Neuronal stem cell (in vitro differentiated cells): Measurements from ENCODE around the gene LGR4.

Experiments
- DNase-seq: peaks from one replicate; pipeline ENCODE4 v3.0.0-alpha.2; 2013; ENCODE audit warnings: low spot score
- H2AFZ ChIP-seq: one replicate; pipeline ENCODE4 v1.6.1; 2013; ENCODE audit warnings: mild to moderate bottlenecking, low read length, inconsistent platforms
- H2AK5ac ChIP-seq: 2 replicates; pipeline ENCODE4 v1.6.1; 2013; ENCODE audit warnings: low read depth, mild to moderate bottlenecking, inconsistent platforms, low read length, moderate library complexity, mixed read lengths
- H2BK120ac ChIP-seq: 2 replicates; pipeline ENCODE4 v1.6.1; 2013; ENCODE audit warnings: low read depth, mild to moderate bottlenecking, inconsistent platforms, low read length, moderate library complexity, mixed read lengths
- H2BK12ac ChIP-seq: one replicate; pipeline ENCODE4 v1.6.1; 2013; ENCODE audit warnings: low read length, inconsistent platforms
- H2BK15ac ChIP-seq: 2 replicates; pipeline ENCODE4 v1.6.1; 2013; ENCODE audit warnings: mild to moderate bottlenecking, low read length, inconsistent platforms, mixed read lengths
- H2BK5ac ChIP-seq: one replicate; pipeline ENCODE4 v1.6.1; 2013; ENCODE audit warnings: inconsistent platforms, mild to moderate bottlenecking, low read length, moderate library complexity
- H3K14ac ChIP-seq: one replicate; pipeline ENCODE4 v1.6.1; 2013; ENCODE audit warnings: low read length, inconsistent platforms
- H3K18ac ChIP-seq: 2 replicates; pipeline ENCODE4 v1.6.1; 2013; ENCODE audit warnings: low read length, inconsistent platforms
- H3K23ac ChIP-seq: 2 replicates; pipeline ENCODE4 v1.6.1; 2013; ENCODE audit warnings: low read depth, mild to moderate bottlenecking, mixed read lengths, low read length, inconsistent platforms; ENCODE audit not compliant: poor library complexity
- H3K27ac ChIP-seq: replicated peaks from 3 replicates; pipeline ENCODE4 v1.5.1; 2013; ENCODE audit warnings: low read length, inconsistent platforms
- H3K27me3 ChIP-seq, 3 experiments: 2 replicates each; pipeline ENCODE4 v1.6.1; 2013; ENCODE audit warnings: low read length in 3 of 3, mild to moderate bottlenecking in 2 of 3, inconsistent platforms in 1 of 3, low read depth in 1 of 3, mixed read lengths in 1 of 3, moderate library complexity in 1 of 3; ENCODE audit not compliant: control insufficient read depth in 3 of 3, insufficient read depth in 3 of 3
- H3K36me3 ChIP-seq, 2 donors: replicated peaks in 1 of 2; 2 replicates each; pipeline ENCODE4 v1.6.1; 2013; ENCODE audit warnings: low read length in 2 of 2; ENCODE audit not compliant: control insufficient read depth in 2 of 2, insufficient read depth in 2 of 2
- H3K4ac ChIP-seq: 2 replicates; pipeline ENCODE4 v1.6.1; 2013; ENCODE audit warnings: inconsistent platforms, mild to moderate bottlenecking, low read length, moderate library complexity
- H3K4me1 ChIP-seq, 2 donors: 1 replicate in 1 of 2; 2 replicates in 1 of 2; pipeline ENCODE4 v1.6.1; 2013; ENCODE audit warnings: low read length in 2 of 2, low read depth in 1 of 2; ENCODE audit not compliant: control insufficient read depth in 2 of 2, insufficient read depth in 1 of 2
- H3K4me2 ChIP-seq: one replicate; pipeline ENCODE4 v1.6.1; 2013; ENCODE audit warnings: mild to moderate bottlenecking, low read length, inconsistent platforms; ENCODE audit not compliant: insufficient read depth, poor library complexity, severe bottlenecking
- H3K4me3 ChIP-seq, 2 donors: 2 replicates each; pipeline ENCODE4 v1.5.1; 2013; ENCODE audit warnings: low read length in 2 of 2, mild to moderate bottlenecking in 2 of 2, inconsistent platforms in 1 of 2, moderate library complexity in 1 of 2
- H3K79me1 ChIP-seq: one replicate; pipeline ENCODE4 v1.6.1; 2013; ENCODE audit warnings: low read depth, mild to moderate bottlenecking, inconsistent platforms, low read length, moderate library complexity
- H3K9ac ChIP-seq: one replicate; pipeline ENCODE4 v1.6.1; 2013; ENCODE audit warnings: mild to moderate bottlenecking, low read depth, low read length, inconsistent platforms; ENCODE audit not compliant: poor library complexity
- H3K9me3 ChIP-seq, 2 donors: replicated peaks in 1 of 2; 2 replicates each; pipeline versions ENCODE3 to v1.6.1; 2013; ENCODE audit warnings: low read length in 2 of 2, mild to moderate bottlenecking in 2 of 2, inconsistent platforms in 1 of 2, low read depth in 1 of 2, mixed read lengths in 1 of 2, moderate library complexity in 1 of 2; ENCODE audit not compliant: control insufficient read depth in 2 of 2, insufficient read depth in 1 of 2
- H4K8ac ChIP-seq: one replicate; pipeline ENCODE4 v1.6.1; 2013; ENCODE audit warnings: low read depth, mild to moderate bottlenecking, inconsistent platforms, low read length, moderate library complexity
- H4K91ac ChIP-seq: one replicate; pipeline ENCODE4 v1.6.1; 2013; ENCODE audit warnings: low read length, low read depth, mild to moderate bottlenecking, inconsistent platforms; ENCODE audit not compliant: poor library complexity
- WGBS, 2 donors: extraction: QIAGEN DNeasy Blood & Tissue Kit; methylation state at CpG; one replicate each; pipeline ENCODE4 v1.1.7; 2013; ENCODE audit warnings: missing lambda C conversion rate in 2 of 2, mixed read lengths in 1 of 2; ENCODE audit not compliant: insufficient read length in 2 of 2, insufficient replicate concordance in 1 of 2; ENCODE audit errors: extremely low coverage in 2 of 2; 5-methylcytosine and 5-hydroxymethylcytosine counted together

LGR4 gene

GRCh38 chr11:27390318-27391295 is 82.0 kb downstream of the LGR4 start:
- Histone ChIP-seq H3K4me1 (peaks cover 22 to 42% of the 10 kb centered on the region in 2 donors), H3K4me3 (no peak overlapping the region)

GRCh38 chr11:27388869-27389268 is 83.7 kb downstream of the LGR4 start:
- H2BK15ac ChIP-seq, result no peak overlapping the region
- no peak overlapping the region for H3K4me2 ChIP-seq
- no peak overlapping the region for H2AK5ac ChIP-seq
- H3K79me1 ChIP-seq, result peaks cover 2% of the 10 kb centered on the region
- H3K27me3 ChIP-seq, result no peaks in the 10 kb centered on the region
- H2BK12ac ChIP-seq, result no peak overlapping the region
- H3K4me3 ChIP-seq, result no peak overlapping the region
- H4K8ac ChIP-seq, result no peak overlapping the region
- peaks cover 12 to 34% of the 10 kb centered on the region in 2 donors for H3K4me1 ChIP-seq
- no peak overlapping the region for H3K4ac ChIP-seq
- no peak for DNase-seq
- H3K9me3 ChIP-seq, result no peaks in the 10 kb centered on the region
- peaks cover 6 to 33% of the 10 kb centered on the region in 2 donors for H3K36me3 ChIP-seq
- no peak overlapping the region for H3K23ac ChIP-seq
- no peak overlapping the region for H3K9ac ChIP-seq
- no peak overlapping the region for H2BK5ac ChIP-seq
- no peak overlapping the region for H3K18ac ChIP-seq
- no peak overlapping the region for H4K91ac ChIP-seq
- no peak overlapping the region for H2BK120ac ChIP-seq
- WGBS, 2 donors, result no CpG with 5 or more reads among the region's 1 CpG
- no peak overlapping the region for H2AFZ ChIP-seq
- no peak overlapping the region for H3K27ac ChIP-seq
- H3K14ac ChIP-seq, result no peak overlapping the region

More at GRCh38 chr11:27390318-27391295, 82.0 kb downstream of the LGR4 start:
- Histone ChIP-seq H3K9ac (no peak overlapping the region), H2AK5ac (no peak overlapping the region), H3K18ac (no peak overlapping the region), H3K14ac (no peak overlapping the region), H3K4ac (no peak overlapping the region), H3K9me3 (no peaks in the 10 kb centered on the region), H3K4me2 (no peak overlapping the region), H2BK120ac (no peak overlapping the region), H3K27me3 (no peaks in the 10 kb centered on the region), H4K8ac (no peak overlapping the region), H2AFZ (no peak overlapping the region), H4K91ac (no peak overlapping the region), H3K36me3 (peaks cover 0 to 18% of the 10 kb centered on the region in 2 donors), H2BK15ac (no peak overlapping the region), H3K27ac (peak overlapping the region; percentile 81), H2BK12ac (no peak overlapping the region), H3K79me1 (peaks cover 2% of the 10 kb centered on the region), H2BK5ac (no peak overlapping the region), H3K23ac (no peak overlapping the region)
- no peak for DNase-seq
- no CpG with 5 or more reads among the region's 6 CpGs for WGBS, 2 donors

GRCh38 chr11:27388001-27388400 is 84.6 kb downstream of the LGR4 start:
- no CpG with 5 or more reads among the region's 2 CpGs for WGBS, 2 donors
- Histone ChIP-seq H3K4me3 (no peak overlapping the region), H3K23ac (no peak overlapping the region), H2BK12ac (no peak overlapping the region), H3K9ac (no peak overlapping the region), H2BK15ac (no peak overlapping the region), H3K4me2 (no peak overlapping the region), H3K18ac (no peak overlapping the region), H3K27ac (no peak overlapping the region), H3K79me1 (peaks cover 2% of the 10 kb centered on the region), H3K4ac (no peak overlapping the region), H3K9me3 (no peaks in the 10 kb centered on the region), H2BK120ac (no peak overlapping the region), H2BK5ac (no peak overlapping the region), H2AK5ac (no peak overlapping the region), H3K36me3 (peaks cover 6 to 42% of the 10 kb centered on the region in 2 donors), H3K14ac (no peak overlapping the region), H4K91ac (no peak overlapping the region), H4K8ac (no peak overlapping the region), H3K4me1 (peaks cover 12 to 27% of the 10 kb centered on the region in 2 donors), H3K27me3 (no peaks in the 10 kb centered on the region), H2AFZ (no peak overlapping the region)
- DNase-seq, result no peak

DNA sequence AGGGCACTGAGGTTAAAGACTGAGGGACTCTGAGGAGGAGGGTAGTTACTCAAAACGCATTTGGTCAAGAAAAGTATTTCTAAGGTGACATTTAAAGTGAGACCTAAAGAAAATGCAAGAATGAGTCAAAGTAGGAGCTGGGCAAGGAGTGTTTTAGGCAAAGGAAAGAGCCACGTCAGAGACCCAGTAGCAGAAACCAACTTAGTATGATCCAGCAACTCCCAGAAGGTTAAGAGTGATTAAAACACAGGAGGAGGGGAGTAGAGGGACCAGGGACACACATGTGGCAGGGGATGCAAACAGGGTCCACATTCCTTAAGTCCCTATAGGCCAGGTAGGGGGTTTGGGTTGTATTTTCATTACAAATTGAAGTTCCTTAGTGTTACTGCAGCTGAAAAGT is 85.2 kb downstream of the LGR4 start:
- Histone ChIP-seq H2BK15ac (no peak overlapping the region), H3K18ac (no peak overlapping the region), H2BK12ac (no peak overlapping the region), H3K27me3 (no peaks in the 10 kb centered on the region), H3K4me2 (no peak overlapping the region), H3K4me3 (no peak overlapping the region), H3K14ac (no peak overlapping the region), H2BK5ac (no peak overlapping the region), H3K4ac (no peak overlapping the region), H2AFZ (no peak overlapping the region), H3K9me3 (no peaks in the 10 kb centered on the region), H2AK5ac (no peak overlapping the region), H4K8ac (no peak overlapping the region), H3K9ac (no peak overlapping the region), H3K36me3 (peaks cover 6 to 46% of the 10 kb centered on the region in 2 donors), H3K27ac (no peak overlapping the region), H4K91ac (no peak overlapping the region), H3K79me1 (peaks cover 2% of the 10 kb centered on the region), H3K4me1 (peaks cover 12 to 21% of the 10 kb centered on the region in 2 donors), H2BK120ac (no peak overlapping the region), H3K23ac (no peak overlapping the region)
- DNase-seq, result no peak
- WGBS, 2 donors, result no CpG with 5 or more reads among the region's 2 CpGs
